OCI-LY1 (cell line): ENCODE data around the gene CPEB4.

ENCODE experiments used
- EZH2 ChIP-seq: fragments of 200-600 bp; sonication (generic), shearing (Covaris generic); IDR thresholded peaks from 2 replicates; pipeline ENCODE4 v1.8.0; 2017; ENCODE audit warnings: borderline replicate concordance, mixed run types, mild to moderate bottlenecking, antibody characterized with exemption, low read length, moderate library complexity, mixed read lengths
- TF ChIP-seq, protein P1 (sequence below): fragments of 200-600 bp; sonication (generic), shearing (Covaris generic); IDR thresholded peaks from 2 replicates; pipeline ENCODE4 v1.5.1; 2017; ENCODE audit warnings: mild to moderate bottlenecking, antibody characterized with exemption, low read length, moderate library complexity, mixed read lengths

DNA sequence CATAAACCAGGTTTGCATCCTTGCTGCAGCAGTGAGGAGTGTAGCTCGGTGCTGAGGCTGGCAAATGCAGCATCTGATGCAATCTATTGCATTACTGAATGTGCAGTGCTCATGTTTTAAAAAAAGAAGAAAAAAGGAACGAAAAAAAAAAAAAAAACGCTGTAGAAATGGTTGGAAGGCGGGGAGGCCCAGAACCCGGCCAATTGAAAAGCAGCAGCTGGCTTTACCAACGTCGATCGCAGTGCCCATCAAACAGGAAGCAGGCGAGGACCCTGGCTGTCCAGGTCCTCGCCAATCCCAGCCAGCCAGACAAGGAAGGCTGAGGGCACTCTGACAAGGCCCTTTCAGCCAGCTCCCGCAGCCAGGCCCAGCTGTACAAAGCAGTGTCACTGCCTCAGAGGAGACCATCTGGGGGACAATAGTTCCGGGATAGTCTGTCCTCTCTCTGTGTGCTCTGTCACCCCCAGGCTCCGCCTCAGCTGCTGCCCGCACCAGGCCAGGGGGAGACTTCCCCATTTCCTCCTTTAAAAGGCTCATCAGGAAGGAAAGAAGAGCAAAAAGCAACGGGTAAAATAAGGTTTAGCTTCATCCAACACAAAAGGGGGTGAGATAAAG, 21.8 kb upstream of the CPEB4 start:
- no peak for TF ChIP-seq EZH2
- TF ChIP-seq, protein P1, sequence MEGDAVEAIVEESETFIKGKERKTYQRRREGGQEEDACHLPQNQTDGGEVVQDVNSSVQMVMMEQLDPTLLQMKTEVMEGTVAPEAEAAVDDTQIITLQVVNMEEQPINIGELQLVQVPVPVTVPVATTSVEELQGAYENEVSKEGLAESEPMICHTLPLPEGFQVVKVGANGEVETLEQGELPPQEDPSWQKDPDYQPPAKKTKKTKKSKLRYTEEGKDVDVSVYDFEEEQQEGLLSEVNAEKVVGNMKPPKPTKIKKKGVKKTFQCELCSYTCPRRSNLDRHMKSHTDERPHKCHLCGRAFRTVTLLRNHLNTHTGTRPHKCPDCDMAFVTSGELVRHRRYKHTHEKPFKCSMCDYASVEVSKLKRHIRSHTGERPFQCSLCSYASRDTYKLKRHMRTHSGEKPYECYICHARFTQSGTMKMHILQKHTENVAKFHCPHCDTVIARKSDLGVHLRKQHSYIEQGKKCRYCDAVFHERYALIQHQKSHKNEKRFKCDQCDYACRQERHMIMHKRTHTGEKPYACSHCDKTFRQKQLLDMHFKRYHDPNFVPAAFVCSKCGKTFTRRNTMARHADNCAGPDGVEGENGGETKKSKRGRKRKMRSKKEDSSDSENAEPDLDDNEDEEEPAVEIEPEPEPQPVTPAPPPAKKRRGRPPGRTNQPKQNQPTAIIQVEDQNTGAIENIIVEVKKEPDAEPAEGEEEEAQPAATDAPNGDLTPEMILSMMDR = no peak
